ENCODE results near the gene SKI.
"Not testable (repeated sequence)": the region's sequence is repeated elsewhere in the genome, so short reads cannot be mapped to it uniquely, and the experiment has no call there.

The SKI gene

GRCh38 chr1:2255047-2255419, 26.9 kb downstream of the SKI start:
- intact Hi-C loops (cut with DNase I) = no loop called here
- no peak for DNase-seq

GRCh38 chr1:2255420-2256369, 27.6 kb downstream of the SKI start:
- intact Hi-C loops (cut with DNase I) = loop anchor here (2.0 kb wide), 1 partner anchor 27 kb away; the partner anchor contains the start of gene SKI
- DNase-seq = no peak

GRCh38 chr1:2256435-2257244, 28.5 kb downstream of the SKI start:
- intact Hi-C loops (cut with DNase I) = loop anchor here (2.0 kb wide), 1 partner anchor 28 kb away; the partner anchor contains the start of gene SKI
- peak in 2 of 10 donors; percentile 57 to 73 for DNase-seq

GRCh38 chr1:2257245-2257627, 29.1 kb downstream of the SKI start:
- intact Hi-C loops (cut with DNase I) = loop anchor here (2.0 kb wide), 1 partner anchor 28 kb away; the partner anchor contains the start of gene SKI
- peak; percentile 76 to 98 (median 88) for DNase-seq

- intact Hi-C loops (cut with DNase I) = no loop called here
- DNase-seq = peak in 3 of 10 donors; percentile 26 to 56 (median 49)
Observed at GRCh38 chr1:2258122-2258681, 30.1 kb downstream of the SKI start.

- intact Hi-C loops (cut with DNase I) = no loop called here
- DNase-seq = peak in 3 of 10 donors; percentile 16 to 55 (median 42)
Observed at GRCh38 chr1:2258996-2259395, 30.9 kb downstream of the SKI start.

GRCh38 chr1:2259668-2260402, 31.7 kb downstream of the SKI start:
- peak in 9 of 10 donors; percentile 33 to 95 (median 65) for DNase-seq
- intact Hi-C loops (cut with DNase I) = no loop called here

- DNase-seq = peak in 3 of 10 donors; percentile 2 to 50 (median 16)
- intact Hi-C loops (cut with DNase I) = not testable (repeated sequence)
Observed at GRCh38 chr1:2260470-2260869, 32.4 kb downstream of the SKI start.

GRCh38 chr1:2260917-2261316, 32.8 kb downstream of the SKI start:
- intact Hi-C loops (cut with DNase I) = no loop called here
- DNase-seq = no peak

GRCh38 chr1:2261476-2262395, 33.6 kb downstream of the SKI start:
- intact Hi-C loops (cut with DNase I); DNase-seq: not testable (repeated sequence)

GRCh38 chr1:2266301-2266975, 38.3 kb downstream of the SKI start:
- intact Hi-C loops (cut with DNase I) = no loop called here
- peak in 2 of 10 donors; percentile 57 to 67 for DNase-seq

- DNase-seq = peak in 2 of 10 donors; percentile 77 to 85
- intact Hi-C loops (cut with DNase I) = no loop called here
Observed at GRCh38 chr1:2267051-2267830, 39.1 kb downstream of the SKI start.

GRCh38 chr1:2267862-2268261, 39.7 kb downstream of the SKI start:
- intact Hi-C loops (cut with DNase I) = no loop called here
- peak in 2 of 10 donors; percentile 17 to 76 for DNase-seq

GRCh38 chr1:2268285-2269056, 40.4 kb downstream of the SKI start:
- peak in 2 of 10 donors; percentile 48 to 67 for DNase-seq
- intact Hi-C loops (cut with DNase I) = no loop called here

GRCh38 chr1:2269193-2269921, 41.2 kb downstream of the SKI start:
- DNase-seq = peak in 2 of 10 donors; percentile 62 to 83
- intact Hi-C loops (cut with DNase I) = no loop called here

- no peak for DNase-seq
- intact Hi-C loops (cut with DNase I) = no loop called here
Observed at GRCh38 chr1:2269922-2270259, 41.8 kb downstream of the SKI start.
